ENCODE data around the gene MBP.
A peak's percentile ranks its signal among the peaks of the same experiment; 100 is the strongest.

DNA sequence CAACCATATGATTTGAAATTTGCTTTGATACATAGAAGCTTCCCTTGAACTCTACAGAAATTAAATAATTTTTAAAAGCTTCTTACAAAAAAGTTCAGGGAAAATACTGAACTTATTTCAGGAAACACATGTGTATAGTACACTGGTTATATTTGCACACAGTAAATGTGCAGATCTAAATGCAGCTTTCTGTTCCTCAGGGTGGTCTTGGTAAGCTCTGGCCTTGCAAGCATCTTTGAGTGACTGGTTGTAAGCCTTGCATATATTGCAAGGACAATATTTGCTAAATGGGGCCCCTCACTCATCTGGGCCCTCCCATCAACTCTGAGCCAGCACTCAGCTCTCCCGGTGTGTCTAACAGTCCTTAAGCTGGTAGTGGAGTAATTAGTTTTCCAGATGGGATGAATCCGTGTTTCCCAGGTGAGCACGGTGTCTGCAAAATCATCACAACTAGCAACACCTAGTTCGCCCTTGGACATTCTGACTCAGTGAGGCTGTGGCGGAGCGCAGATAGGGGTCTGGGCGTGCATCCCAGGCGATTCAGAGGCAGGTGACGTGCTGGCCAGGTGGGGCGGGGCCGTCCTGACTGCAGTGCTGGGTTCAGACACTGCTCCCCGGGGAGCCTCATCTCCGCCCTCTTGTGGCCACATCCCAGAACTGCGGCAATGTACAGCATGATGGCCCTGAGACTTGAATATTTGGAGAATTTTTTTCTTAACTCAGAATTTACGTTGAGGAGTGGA, 149.6 kb downstream of the MBP start:
- TF ChIP-seq, protein P1, sequence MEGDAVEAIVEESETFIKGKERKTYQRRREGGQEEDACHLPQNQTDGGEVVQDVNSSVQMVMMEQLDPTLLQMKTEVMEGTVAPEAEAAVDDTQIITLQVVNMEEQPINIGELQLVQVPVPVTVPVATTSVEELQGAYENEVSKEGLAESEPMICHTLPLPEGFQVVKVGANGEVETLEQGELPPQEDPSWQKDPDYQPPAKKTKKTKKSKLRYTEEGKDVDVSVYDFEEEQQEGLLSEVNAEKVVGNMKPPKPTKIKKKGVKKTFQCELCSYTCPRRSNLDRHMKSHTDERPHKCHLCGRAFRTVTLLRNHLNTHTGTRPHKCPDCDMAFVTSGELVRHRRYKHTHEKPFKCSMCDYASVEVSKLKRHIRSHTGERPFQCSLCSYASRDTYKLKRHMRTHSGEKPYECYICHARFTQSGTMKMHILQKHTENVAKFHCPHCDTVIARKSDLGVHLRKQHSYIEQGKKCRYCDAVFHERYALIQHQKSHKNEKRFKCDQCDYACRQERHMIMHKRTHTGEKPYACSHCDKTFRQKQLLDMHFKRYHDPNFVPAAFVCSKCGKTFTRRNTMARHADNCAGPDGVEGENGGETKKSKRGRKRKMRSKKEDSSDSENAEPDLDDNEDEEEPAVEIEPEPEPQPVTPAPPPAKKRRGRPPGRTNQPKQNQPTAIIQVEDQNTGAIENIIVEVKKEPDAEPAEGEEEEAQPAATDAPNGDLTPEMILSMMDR (conservative IDR thresholded peaks at IDR 0.05 in 1 of 2, IDR thresholded peaks at IDR 0.05 in 1 of 2; ENCODE audit: low read depth in 1 of 2, low read length in 2 of 2) = peak; percentile 87 to 94
- no peak for TF ChIP-seq EZH2 (IDR thresholded peaks at IDR 0.05; ENCODE audit: low read length, missing control alignments)
